COLO829 (cell line): ENCODE measurements around the gene ATG2B.
A peak's percentile ranks its signal among the peaks of the same experiment; 100 is the strongest.

ENCODE experiments used
- DNase-seq: peaks from one replicate; pipeline ENCODE4 v3.0.0; 2012; ENCODE audit warnings: low spot score

Gene ATG2B, protein sequence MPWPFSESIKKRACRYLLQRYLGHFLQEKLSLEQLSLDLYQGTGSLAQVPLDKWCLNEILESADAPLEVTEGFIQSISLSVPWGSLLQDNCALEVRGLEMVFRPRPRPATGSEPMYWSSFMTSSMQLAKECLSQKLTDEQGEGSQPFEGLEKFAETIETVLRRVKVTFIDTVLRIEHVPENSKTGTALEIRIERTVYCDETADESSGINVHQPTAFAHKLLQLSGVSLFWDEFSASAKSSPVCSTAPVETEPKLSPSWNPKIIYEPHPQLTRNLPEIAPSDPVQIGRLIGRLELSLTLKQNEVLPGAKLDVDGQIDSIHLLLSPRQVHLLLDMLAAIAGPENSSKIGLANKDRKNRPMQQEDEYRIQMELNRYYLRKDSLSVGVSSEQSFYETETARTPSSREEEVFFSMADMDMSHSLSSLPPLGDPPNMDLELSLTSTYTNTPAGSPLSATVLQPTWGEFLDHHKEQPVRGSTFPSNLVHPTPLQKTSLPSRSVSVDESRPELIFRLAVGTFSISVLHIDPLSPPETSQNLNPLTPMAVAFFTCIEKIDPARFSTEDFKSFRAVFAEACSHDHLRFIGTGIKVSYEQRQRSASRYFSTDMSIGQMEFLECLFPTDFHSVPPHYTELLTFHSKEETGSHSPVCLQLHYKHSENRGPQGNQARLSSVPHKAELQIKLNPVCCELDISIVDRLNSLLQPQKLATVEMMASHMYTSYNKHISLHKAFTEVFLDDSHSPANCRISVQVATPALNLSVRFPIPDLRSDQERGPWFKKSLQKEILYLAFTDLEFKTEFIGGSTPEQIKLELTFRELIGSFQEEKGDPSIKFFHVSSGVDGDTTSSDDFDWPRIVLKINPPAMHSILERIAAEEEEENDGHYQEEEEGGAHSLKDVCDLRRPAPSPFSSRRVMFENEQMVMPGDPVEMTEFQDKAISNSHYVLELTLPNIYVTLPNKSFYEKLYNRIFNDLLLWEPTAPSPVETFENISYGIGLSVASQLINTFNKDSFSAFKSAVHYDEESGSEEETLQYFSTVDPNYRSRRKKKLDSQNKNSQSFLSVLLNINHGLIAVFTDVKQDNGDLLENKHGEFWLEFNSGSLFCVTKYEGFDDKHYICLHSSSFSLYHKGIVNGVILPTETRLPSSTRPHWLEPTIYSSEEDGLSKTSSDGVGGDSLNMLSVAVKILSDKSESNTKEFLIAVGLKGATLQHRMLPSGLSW (N-terminal part only)

DNA sequence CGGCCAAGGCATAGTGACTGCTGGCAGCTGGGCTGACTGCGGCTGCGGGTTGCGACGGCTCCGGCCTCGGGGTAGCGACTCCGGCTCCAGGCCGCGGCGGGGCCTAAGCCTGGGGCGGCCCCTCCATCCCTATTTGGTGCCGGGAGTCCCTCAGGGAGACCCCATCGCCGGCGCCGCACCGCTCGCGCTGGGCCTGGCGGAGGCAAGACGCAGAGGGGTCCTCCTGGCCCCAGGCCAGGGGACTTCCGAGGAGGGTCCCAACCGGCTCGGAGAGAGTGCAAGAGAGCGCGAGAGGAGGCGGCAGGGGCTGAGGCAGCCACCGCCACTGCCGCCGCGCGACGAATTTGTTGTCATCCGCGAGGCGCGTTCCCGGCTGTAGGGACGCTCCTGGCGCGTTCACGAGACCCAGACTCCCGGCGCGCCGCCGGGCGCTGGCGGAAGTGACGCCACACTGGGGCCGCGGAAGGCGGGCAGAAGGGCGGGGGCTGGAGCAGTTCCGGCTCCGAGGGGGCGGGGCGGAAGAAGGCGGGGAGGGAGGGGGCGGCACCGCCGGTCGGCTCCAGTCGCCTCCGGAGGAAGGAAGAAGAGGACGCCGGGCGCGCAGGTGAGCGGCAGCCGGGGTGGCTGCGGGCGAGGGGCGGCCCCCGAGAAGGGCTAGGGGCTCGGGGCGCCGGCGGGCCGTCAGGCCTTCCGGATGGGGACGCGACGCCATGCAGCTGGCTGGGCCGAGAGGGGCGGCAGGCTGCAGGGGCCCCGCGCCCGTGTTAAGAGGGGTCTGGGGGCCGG is at the start of gene ATG2B, which contains the start of gene GSKIP:
Gene ATG2B, minus strand, starts transcription at position 377 of the 786 bp plus-strand sequence. Its CDS starts 365 bp downstream, at position 12.
Gene GSKIP, plus strand, starts transcription at position 562 of the 786 bp plus-strand sequence. CDS start 18,722 bp downstream, outside the sequence.
- DNase-seq: peak; percentile 79

DNA sequence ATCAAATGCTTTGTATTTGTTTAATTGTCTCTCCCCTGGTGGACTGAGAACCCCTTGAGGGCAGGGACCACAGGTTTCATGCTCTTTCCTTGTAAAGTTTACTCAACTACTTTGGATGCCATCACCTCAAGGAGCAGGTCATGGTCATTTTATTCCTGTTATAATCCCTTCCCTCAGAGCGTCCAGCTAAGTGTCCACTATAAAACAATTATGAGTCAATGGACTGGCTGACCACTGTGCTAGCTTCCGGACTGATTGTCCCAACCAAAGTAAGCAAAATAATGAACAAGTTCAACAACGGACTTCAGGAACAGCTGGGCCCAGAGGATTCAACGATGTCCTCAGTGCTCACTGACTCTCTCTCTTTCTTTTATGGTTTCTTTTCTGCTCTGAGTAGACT is 47.0 kb upstream of the ATG2B start:
- DNase-seq: no peak

DNA sequence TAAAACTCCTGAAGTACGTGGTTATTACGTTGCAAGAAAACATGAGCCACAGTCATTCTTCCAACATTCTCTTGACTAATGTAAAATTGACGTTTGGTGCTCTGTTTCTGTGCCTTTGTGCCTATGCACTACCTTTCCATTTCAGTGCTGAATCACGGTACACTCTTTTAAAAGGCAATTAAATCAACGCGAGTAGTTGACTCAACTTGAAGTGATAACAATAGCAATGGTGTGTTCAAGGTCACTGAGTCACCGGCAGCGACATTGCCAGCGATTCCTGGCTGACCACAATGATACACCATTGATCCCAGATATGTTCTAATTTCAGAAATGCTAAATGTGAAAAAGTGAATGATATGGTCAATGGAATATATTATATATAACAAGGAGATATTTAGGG is 46.6 kb upstream of the ATG2B start:
- DNase-seq: no peak

DNA sequence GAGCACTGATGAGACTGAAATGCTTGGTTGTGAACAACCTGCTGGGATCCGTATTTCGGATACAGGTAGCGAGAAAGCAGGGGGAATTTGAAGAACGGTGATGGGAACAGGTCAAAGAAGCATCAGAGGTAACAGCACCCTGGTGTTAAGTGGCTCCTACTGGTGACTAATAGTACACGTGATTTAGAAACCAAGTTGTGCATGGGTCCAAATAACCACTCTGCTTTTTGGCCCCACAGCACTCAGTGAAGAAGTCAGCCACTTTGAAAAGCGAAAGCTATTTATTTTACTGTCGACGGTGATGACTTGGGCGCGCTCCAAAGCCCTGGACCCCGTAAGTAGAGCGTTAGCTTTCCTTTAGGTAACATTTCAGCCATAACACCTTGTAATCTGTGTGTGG is 45.5 kb upstream of the ATG2B start:
- no peak for DNase-seq

GRCh38 chr14:96407935-96408570 is 44.9 kb upstream of the ATG2B start:
- DNase-seq: no peak

- no peak for DNase-seq
Measured at GRCh38 chr14:96405677-96406076, 42.5 kb upstream of the ATG2B start.

GRCh38 chr14:96403409-96403808 is 40.3 kb upstream of the ATG2B start:
- DNase-seq: no peak

GRCh38 chr14:96400495-96400894 is 37.4 kb upstream of the ATG2B start:
- no peak for DNase-seq

- no peak for DNase-seq
Measured at GRCh38 chr14:96399405-96399804, 36.3 kb upstream of the ATG2B start.

GRCh38 chr14:96398921-96399320 is 35.8 kb upstream of the ATG2B start:
- DNase-seq: no peak

GRCh38 chr14:96398432-96398831 is 35.3 kb upstream of the ATG2B start:
- DNase-seq: no peak

DNA sequence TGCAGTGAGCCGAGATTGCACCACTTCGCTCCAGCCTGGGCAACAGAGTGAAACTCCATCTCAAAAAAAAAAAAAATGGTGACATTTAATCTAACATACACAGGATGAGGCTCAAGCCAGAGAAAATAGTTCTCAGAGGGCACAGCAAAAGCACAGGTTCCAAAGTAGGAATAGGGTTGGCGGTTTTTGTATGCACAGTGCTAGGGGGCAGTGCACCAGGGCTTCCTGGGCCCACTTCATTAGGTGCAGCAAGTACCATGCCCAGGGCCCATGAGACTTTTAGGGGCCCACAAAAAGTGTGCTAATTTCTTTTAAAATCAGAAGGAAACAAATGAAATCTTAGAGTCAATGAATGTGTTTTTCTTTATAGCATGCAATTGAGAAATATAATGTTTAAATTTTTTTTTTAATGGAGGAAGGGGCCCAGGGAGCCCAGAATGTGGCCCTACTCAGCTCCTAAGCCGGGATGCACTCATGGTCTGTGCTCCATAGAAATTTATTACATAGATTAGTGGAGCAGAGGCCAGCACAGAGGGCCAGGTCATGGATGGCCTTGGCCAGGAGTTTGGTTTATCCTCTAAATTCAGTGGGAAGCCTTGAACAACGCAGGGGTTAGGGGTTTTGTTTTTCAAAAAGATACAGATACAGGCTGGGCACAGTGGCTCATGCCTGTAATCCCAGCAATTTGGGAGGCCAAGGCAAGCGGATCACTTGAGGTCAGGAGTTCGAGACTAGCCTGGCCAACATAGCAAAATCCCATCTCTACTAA is 31.1 kb upstream of the ATG2B start:
- no peak for DNase-seq

DNA sequence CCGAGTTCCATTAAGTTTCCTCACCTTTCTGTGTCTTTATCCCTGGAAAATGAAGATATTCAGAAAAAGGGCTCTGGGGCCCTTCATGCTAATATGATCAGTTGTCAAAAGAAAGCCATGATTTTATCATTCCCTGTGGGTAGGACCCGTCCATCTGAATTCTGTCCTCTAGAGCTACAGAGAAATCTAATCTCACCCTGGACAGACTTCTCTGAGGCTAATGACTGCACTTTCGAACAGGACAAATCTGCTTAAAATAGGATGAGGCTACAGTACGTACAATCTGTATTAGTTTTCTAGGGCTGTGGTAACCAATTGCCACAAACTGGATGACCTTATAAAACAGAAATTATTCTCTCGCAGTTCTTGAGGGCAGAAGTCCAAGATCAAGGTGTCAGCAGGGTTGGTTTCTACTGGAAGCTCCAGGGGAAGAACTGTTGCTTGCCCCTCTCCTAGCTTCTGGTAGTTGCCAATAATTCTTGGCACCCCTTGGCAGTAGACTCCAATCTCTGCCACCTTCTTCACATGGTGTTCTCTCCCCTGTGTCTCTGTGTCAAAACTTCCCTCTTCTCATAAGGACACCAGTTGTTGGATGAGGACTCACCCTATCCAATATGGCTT is 30.0 kb upstream of the ATG2B start:
- no peak for DNase-seq

- peak; percentile 99 for DNase-seq
Measured at GRCh38 chr14:96391293-96392118, 28.4 kb upstream of the ATG2B start.

DNA sequence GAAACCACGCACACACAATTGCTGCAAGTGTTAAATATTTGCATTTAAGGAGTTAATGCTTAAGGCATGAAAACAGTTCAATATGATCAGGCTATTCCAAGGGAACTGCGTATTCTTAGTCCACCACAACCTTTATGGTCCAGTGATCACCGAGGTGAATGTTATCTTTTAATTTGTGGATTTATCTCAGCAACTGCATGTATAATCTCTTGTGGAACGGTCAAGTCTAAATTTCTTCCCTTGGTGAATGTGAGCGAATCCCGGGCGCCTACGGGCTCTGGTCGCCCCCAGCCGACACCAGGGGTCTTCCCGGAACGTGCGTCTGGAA is 27.8 kb upstream of the ATG2B start:
- no peak for DNase-seq

DNA sequence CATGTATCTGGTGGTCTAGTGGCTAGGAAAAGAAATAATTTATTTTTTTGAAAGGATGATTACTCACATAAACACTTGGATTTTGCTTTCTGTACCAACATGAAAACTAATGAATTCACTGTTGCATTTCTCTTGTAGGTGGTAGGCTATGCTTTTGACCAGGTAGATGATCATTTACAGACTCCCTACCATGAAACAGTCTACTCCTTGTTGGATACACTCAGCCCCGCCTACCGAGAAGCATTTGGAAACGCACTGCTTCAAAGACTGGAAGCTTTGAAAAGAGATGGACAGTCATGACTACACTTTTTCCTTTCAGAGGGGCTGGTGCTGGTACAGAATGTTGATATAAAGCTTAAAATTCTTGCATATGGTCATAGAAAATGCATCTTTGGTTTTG is 22.2 kb upstream of the ATG2B start:
- DNase-seq: no peak

DNA sequence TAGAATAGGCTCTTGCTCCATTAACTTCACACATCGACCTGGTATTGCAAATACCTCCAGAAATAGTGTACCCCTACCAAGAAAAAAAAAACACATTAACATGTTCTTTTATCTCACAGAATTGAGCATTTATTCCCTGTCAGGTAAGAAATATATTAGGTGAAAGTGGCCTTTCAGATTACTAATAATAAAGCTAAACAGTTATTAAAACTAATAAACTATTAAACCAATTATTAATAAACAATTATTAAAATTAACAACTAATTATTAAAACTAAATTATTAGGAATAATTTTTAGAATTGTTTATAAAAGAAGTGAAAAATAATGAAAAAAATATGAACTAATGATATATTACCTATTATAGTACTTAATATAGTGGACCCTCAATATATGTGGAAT is 21.6 kb upstream of the ATG2B start:
- no peak for DNase-seq

- no peak for DNase-seq
Measured at GRCh38 chr14:96384053-96384452, 20.9 kb upstream of the ATG2B start.

DNA sequence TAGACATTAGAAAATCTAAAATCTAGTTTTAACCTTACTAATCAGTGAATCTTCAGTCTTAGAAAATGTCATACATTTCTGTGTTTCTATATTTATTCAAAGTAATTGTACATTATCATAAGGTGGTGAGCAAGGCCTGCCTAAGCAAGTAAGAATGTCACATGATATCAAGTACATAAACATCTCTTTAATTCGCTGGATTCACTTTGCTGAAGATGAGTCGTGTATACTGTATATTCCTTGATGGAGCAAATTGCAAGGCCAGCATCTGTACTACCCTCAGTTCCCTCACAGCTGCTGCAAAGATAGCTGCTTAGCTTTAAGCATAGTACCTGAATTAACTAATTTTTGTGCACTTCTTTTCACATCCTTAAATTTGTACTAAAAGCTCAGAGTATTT is 20.3 kb upstream of the ATG2B start:
- DNase-seq: no peak
